Mesodermal cell (in vitro differentiated cells): ENCODE results near the gene MYO3A.
"Not testable (repeated sequence)": the region's sequence is repeated elsewhere in the genome, so short reads cannot be mapped to it uniquely, and the experiment has no call there.

Experiments used
- H3K27ac ChIP-seq: 2 replicates; pipeline ENCODE4 v1.7.0; 2013; ENCODE audit warnings: mild to moderate bottlenecking, low read depth, low read length, moderate library complexity; ENCODE audit not compliant: severe bottlenecking
- H3K36me3 ChIP-seq: 2 replicates; pipeline ENCODE4 v1.7.1; 2013; ENCODE audit warnings: mild to moderate bottlenecking, low read length, moderate library complexity; ENCODE audit not compliant: control insufficient read depth, insufficient read depth
- H3K4me1 ChIP-seq: one replicate; pipeline ENCODE4 v1.7.1; 2013; ENCODE audit warnings: mild to moderate bottlenecking, low read length; ENCODE audit not compliant: insufficient read depth, control insufficient read depth, poor library complexity, severe bottlenecking
- H3K4me3 ChIP-seq: 2 replicates; pipeline ENCODE4 v1.7.0; 2013; ENCODE audit warnings: low read length, control low read depth, mild to moderate bottlenecking; ENCODE audit not compliant: insufficient read depth, poor library complexity, severe bottlenecking; ENCODE audit errors: extremely low read depth
- H3K9me3 ChIP-seq: 2 replicates; pipeline ENCODE4 v1.7.1; 2013; ENCODE audit warnings: mild to moderate bottlenecking, low read length, moderate library complexity; ENCODE audit not compliant: control insufficient read depth
- WGBS, 2 experiments: methylation state at CpG; one replicate each; pipeline ENCODE4 v1.1.5; 2013; ENCODE audit warnings: missing lambda C conversion rate in 2 of 2; ENCODE audit not compliant: insufficient coverage in 2 of 2; 5-methylcytosine and 5-hydroxymethylcytosine counted together

The MYO3A gene

GRCh38 chr10:25974897-25975459 is 40.9 kb downstream of the MYO3A start:
- Histone ChIP-seq H3K36me3 (no peaks in the 10 kb centered on the region), H3K27ac (no peak overlapping the region), H3K4me1 (no peaks in the 10 kb centered on the region), H3K4me3 (no peak overlapping the region), H3K9me3 (no peaks in the 10 kb centered on the region)
- 84 to 86% methylated on average over 3 of the region's 3 CpGs for WGBS, 2 experiments

GRCh38 chr10:25978771-25979170 is 44.7 kb downstream of the MYO3A start:
- H3K4me3 ChIP-seq, result no peak overlapping the region
- H3K36me3 ChIP-seq, result no peaks in the 10 kb centered on the region
- H3K27ac ChIP-seq, result no peak overlapping the region
- no peaks in the 10 kb centered on the region for H3K9me3 ChIP-seq
- WGBS, 2 experiments, result 100% methylated on average over 1 of the region's 1 CpG; no CpG with 5 or more reads in 1 of the 2 experiments
- no peaks in the 10 kb centered on the region for H3K4me1 ChIP-seq

- H3K4me1 ChIP-seq, result no peaks in the 10 kb centered on the region
- no peaks in the 10 kb centered on the region for H3K36me3 ChIP-seq
- no peaks in the 10 kb centered on the region for H3K9me3 ChIP-seq
- 71 to 100% methylated on average over 1 of the region's 3 CpGs for WGBS, 2 experiments
- H3K27ac ChIP-seq, result no peak overlapping the region
- no peak overlapping the region for H3K4me3 ChIP-seq
These were observed 48.1 kb downstream of the MYO3A start for GRCh38 chr10:25982107-25982506.

- Histone ChIP-seq H3K4me1 (no peaks in the 10 kb centered on the region), H3K9me3 (no peaks in the 10 kb centered on the region), H3K27ac (no peak overlapping the region), H3K36me3 (no peaks in the 10 kb centered on the region), H3K4me3 (no peak overlapping the region)
- WGBS, 2 experiments, result 57% methylated on average over 1 of the region's 2 CpGs; no CpG with 5 or more reads in 1 of the 2 experiments
These were observed 54.6 kb downstream of the MYO3A start for GRCh38 chr10:25988583-25988982.

- no peaks in the 10 kb centered on the region for H3K36me3 ChIP-seq
- no CpG with 5 or more reads among the region's 3 CpGs for WGBS, 2 experiments
- H3K4me1 ChIP-seq, result no peaks in the 10 kb centered on the region
- H3K4me3 ChIP-seq, result no peak overlapping the region
- H3K9me3 ChIP-seq, result no peaks in the 10 kb centered on the region
- no peak overlapping the region for H3K27ac ChIP-seq
These were observed 55.9 kb downstream of the MYO3A start for GRCh38 chr10:25989951-25990350.

GRCh38 chr10:25999295-25999981 is 65.4 kb downstream of the MYO3A start:
- 80 to 84% methylated on average over 4 of the region's 4 CpGs for WGBS, 2 experiments
- H3K27ac ChIP-seq, result no peak overlapping the region
- H3K4me1 ChIP-seq, result no peaks in the 10 kb centered on the region
- no peaks in the 10 kb centered on the region for H3K36me3 ChIP-seq
- H3K4me3 ChIP-seq, result no peak overlapping the region
- no peaks in the 10 kb centered on the region for H3K9me3 ChIP-seq

- Histone ChIP-seq H3K4me1 (no peaks in the 10 kb centered on the region), H3K36me3 (no peaks in the 10 kb centered on the region), H3K27ac (no peak overlapping the region), H3K4me3 (no peak overlapping the region), H3K9me3 (no peaks in the 10 kb centered on the region)
- 100% methylated on average over 4 of the region's 5 CpGs; no CpG with 5 or more reads in 1 of the 2 experiments for WGBS, 2 experiments
These were observed 66.9 kb downstream of the MYO3A start for GRCh38 chr10:26000971-26001370.

- H3K4me3 ChIP-seq, H3K27ac ChIP-seq, H3K36me3 ChIP-seq, H3K9me3 ChIP-seq, H3K4me1 ChIP-seq: not testable (repeated sequence)
- WGBS, 2 experiments, result 95% methylated on average over 6 of the region's 7 CpGs
These were observed 68.4 kb downstream of the MYO3A start for GRCh38 chr10:26002466-26002865.

GRCh38 chr10:26015092-26015491 is 81.1 kb downstream of the MYO3A start:
- no peak overlapping the region for H3K27ac ChIP-seq
- no peaks in the 10 kb centered on the region for H3K36me3 ChIP-seq
- no CpG with 5 or more reads among the region's 1 CpG for WGBS, 2 experiments
- H3K9me3 ChIP-seq, result no peaks in the 10 kb centered on the region
- H3K4me3 ChIP-seq, result no peak overlapping the region
- H3K4me1 ChIP-seq, result no peaks in the 10 kb centered on the region

- Histone ChIP-seq H3K27ac (no peak overlapping the region), H3K4me1 (no peaks in the 10 kb centered on the region), H3K9me3 (no peaks in the 10 kb centered on the region), H3K4me3 (no peak overlapping the region), H3K36me3 (no peaks in the 10 kb centered on the region)
These were observed 88.8 kb downstream of the MYO3A start for GRCh38 chr10:26022831-26023230.

- H3K4me3 ChIP-seq, result no peak overlapping the region
- no peaks in the 10 kb centered on the region for H3K36me3 ChIP-seq
- H3K9me3 ChIP-seq, result no peaks in the 10 kb centered on the region
- WGBS, 2 experiments, result no CpG with 5 or more reads among the region's 2 CpGs
- no peak overlapping the region for H3K27ac ChIP-seq
- no peaks in the 10 kb centered on the region for H3K4me1 ChIP-seq
These were observed 90.3 kb downstream of the MYO3A start for GRCh38 chr10:26024303-26024702.
